ENCODE results near the gene GLYATL2.

DNA sequence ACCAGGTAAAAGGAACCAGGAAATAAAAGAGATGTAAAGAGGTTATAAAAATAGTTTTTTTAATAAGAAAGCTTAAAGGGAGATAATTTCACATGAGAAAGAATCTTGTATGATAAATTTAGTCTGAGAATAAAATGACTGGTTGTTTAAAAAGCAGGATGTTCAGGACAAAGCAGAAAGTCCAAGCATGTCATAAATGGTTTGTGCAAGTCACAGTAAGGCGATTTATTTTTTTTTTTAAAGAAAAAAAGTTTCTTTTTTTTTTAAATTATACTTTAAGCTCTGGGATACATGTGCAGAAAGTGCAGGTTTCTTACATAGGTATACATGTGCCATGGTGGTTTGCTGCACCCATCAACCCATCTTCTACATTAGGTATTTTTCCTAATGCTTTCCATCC is 30.8 kb downstream of the GLYATL2 start:
- TF ChIP-seq, protein P1, sequence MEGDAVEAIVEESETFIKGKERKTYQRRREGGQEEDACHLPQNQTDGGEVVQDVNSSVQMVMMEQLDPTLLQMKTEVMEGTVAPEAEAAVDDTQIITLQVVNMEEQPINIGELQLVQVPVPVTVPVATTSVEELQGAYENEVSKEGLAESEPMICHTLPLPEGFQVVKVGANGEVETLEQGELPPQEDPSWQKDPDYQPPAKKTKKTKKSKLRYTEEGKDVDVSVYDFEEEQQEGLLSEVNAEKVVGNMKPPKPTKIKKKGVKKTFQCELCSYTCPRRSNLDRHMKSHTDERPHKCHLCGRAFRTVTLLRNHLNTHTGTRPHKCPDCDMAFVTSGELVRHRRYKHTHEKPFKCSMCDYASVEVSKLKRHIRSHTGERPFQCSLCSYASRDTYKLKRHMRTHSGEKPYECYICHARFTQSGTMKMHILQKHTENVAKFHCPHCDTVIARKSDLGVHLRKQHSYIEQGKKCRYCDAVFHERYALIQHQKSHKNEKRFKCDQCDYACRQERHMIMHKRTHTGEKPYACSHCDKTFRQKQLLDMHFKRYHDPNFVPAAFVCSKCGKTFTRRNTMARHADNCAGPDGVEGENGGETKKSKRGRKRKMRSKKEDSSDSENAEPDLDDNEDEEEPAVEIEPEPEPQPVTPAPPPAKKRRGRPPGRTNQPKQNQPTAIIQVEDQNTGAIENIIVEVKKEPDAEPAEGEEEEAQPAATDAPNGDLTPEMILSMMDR (IDR thresholded peaks at IDR 0.05), result no peak
- no peak for TF ChIP-seq POLR2A (IDR thresholded peaks at IDR 0.05)

Measured in Peyer's patch (tissue), 4 donors.